Measurements from ENCODE around the gene USP8.
"Not testable (repeated sequence)": the region's sequence is repeated elsewhere in the genome, so short reads cannot be mapped to it uniquely, and the experiment has no call there.

USP8 gene

DNA sequence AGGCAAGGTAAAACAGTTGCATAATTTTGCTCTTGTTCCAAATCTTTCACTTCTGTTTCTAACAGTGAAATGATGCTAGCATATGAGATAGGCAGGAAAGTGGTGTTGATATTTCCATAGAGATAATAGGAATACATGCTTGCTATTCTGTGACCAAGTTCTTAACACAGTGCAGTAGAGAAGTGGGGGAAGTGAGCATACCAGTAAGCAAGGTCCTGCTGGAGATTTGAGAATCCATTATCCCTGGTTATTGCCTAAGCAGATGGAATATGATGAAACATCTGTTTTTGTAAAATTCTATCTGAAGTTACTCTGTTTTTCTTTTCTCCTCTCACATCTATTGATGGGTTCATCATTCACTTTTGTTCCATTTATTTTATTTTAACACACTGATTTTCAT is 28.7 kb downstream of the USP8 start:
- DNase-seq: no peak

- no peak for DNase-seq
These were observed 34.3 kb downstream of the USP8 start for GRCh38 chr15:50458348-50459112.

DNA sequence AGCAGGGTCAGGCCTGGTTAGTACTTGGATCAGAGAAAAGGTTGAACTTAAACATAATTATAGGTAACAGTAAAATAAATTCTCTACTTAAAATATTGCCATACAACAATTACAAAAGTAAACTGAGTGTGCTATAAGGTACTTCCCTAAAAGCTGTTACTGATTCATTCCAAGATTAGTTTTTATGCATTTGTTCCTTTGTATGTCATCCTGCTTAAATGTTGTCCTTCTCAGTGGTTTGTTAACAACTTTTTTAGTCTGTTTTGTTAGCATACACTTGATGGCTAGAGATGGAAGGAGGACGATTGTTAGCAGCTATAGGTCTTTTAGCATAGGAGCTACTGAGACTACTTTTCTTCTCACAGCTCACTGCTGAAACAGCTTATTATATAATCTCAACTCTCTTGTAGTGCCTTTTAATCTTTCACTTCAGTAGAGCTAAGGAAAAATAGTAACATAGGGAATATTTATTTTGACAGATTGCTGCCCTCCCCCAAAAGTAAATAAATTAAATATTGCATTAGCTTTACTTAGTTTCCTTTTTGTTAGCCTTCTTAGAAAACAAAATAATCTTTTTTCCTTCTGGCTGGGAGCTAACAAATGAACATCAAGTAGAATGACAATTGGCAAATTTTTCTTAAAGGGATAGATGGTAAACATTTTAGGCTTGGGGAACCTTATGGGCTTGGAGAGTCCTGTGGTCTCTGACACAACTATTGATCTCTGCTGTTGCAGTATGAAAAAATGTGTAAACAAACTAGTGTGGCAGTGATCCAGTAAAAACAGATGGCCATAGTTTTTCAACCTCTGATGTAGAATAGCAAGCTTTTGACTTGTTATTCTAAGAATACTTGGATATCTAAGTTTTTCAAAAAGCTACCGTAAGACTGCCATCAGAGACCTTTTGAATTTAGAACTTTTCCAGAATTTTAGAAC is 39.5 kb downstream of the USP8 start:
- no peak for DNase-seq

DNA sequence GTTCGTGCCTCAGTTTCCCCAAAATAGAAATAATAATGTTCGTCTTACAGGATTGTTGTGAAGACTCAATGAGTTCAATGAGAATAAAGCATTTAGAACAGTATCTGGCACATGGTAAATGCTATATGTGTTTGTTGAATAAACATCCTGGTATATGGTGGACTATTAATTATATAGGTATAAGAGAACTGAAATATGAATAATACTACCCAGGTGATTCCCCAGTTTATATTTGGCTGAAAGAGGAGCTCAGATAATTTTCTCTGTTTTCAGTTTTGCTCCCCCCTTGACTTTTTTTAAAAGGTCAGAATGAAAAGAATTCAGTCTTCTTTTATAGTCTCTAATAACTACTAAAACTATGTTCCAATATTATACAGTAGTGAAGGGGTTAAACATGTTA is 46.9 kb downstream of the USP8 start:
- DNase-seq: no peak

DNA sequence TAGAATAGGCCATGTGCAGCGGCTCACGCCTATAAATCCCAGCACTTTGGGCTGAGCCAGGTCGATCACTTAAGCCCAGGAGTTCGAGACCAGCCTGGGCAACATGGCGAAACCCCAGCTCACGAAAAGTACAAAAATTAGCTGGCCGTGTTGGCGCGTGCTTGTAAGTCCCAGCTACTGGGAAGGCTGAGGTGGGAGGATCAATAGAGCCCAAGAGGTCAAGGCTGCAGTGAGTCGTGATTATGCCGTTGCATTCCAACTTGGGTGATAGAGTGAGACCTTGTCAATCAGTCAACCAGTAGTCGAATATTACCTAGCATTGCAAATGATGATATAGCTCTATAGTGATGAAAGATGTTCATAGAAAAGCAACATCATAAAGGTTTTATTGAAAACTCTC is 51.9 kb downstream of the USP8 start:
- no peak for DNase-seq

GRCh38 chr15:50484781-50485180 is 60.6 kb downstream of the USP8 start:
- DNase-seq: no peak

GRCh38 chr15:50485389-50485788 is 61.2 kb downstream of the USP8 start:
- DNase-seq: no peak

GRCh38 chr15:50487287-50487686 is 63.1 kb downstream of the USP8 start:
- DNase-seq: no peak

GRCh38 chr15:50493625-50494024 is 69.4 kb downstream of the USP8 start:
- no peak for DNase-seq

- not testable (repeated sequence) for DNase-seq
These were observed 70.3 kb downstream of the USP8 start for GRCh38 chr15:50494547-50494946.

GRCh38 chr15:50496692-50497091 is 72.5 kb downstream of the USP8 start:
- DNase-seq: no peak

DNA sequence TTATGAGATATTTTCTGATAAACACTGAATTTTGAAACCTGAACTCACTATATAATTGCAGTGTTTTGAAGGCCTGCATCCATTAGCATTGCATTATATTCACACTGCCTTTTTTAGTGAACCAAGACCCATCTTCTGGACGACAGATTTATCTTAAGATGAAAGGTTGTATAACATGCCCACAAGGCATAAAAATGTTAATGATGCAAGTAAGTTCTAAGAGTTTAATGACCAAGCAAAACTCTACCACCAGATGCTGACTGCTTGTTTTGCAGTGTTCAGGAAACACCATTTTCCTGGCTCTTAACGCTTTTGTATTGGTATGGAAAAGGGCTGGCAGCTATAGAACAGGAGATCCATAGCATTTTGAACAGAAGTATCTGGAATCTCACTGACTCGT is 76.1 kb downstream of the USP8 start:
- no peak for DNase-seq

DNA sequence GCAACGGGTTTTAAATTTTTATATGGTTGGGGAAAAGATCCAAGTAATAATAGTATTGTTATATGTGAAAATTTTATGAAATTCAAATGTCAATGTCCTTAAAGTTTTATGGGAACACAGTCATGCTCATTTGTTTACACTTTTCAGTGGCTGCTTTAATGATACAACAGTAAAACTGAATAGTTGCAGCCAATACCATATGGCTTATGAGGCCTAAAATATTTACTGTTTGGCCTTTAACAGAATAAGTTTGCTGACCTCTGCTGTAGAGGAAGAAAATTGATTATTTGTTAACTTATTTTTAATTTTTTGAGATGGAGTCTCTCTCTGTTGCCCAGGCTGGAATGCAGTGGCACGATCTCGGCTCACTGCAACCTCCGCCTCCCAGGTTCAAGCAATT is 77.6 kb downstream of the USP8 start:
- no peak for DNase-seq

DNA sequence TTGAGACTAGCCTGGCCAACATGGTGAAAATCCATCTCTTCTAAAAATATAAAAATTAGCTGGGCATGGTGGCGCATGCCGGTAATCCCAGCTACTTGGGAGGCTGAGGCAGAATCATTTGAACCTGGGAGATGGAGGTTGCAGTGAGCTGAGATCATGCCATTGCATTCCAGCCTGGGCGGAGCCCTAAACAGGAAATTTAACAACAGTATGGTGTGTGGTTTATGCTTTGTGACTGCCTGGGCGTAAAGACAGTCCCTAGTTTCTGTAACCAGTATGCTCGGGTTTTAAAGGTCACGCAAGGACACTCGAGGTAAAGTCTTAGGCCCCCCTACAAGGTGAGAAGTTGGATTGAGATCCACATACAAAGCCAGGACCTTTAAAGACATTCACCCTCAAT is 78.9 kb downstream of the USP8 start:
- no peak for DNase-seq

DNA sequence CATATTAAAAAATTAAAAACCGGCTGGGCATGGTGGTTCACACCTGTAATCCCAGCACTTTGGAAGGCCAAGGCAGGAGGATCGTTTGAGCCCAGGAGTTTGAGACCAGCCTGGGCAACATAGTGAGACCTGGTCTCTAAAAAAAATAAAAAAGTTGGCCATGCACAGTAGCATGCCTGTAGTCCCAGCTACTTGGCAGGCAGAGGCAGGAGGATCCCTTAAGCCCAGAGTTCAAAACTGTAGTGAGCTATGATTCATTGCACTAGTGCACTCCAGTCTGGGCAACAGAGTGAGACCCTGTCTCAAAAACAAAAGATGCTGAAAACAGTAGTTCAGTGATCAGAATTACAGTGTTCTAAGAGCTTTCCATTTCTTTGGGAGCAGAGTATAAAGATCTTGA is 81.5 kb downstream of the USP8 start:
- DNase-seq: not testable (repeated sequence)

GRCh38 chr15:50506121-50506520 is 81.9 kb downstream of the USP8 start:
- DNase-seq: no peak

DNA sequence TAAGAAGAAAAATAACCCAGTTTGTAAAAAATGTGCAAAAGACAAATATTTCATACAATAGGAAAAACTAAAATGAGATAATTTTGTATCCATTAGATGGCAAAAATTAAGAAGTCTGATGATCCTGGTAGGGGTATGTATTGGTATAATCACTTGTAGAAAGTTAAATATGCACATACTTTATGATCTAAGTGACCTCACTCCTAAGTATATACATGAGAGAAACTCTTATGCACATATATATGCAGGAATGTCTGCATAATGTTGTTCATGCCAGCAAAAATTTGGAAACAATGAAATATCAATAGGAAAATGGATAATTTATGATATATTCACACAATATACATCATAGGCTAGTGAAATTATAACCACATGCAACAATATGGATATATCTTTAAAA is 88.8 kb downstream of the USP8 start:
- DNase-seq: no peak

- no peak for DNase-seq
These were observed 95.7 kb downstream of the USP8 start for GRCh38 chr15:50519740-50520425.

- DNase-seq: no peak
These were observed 99.6 kb downstream of the USP8 start for GRCh38 chr15:50523851-50524251.

DNA sequence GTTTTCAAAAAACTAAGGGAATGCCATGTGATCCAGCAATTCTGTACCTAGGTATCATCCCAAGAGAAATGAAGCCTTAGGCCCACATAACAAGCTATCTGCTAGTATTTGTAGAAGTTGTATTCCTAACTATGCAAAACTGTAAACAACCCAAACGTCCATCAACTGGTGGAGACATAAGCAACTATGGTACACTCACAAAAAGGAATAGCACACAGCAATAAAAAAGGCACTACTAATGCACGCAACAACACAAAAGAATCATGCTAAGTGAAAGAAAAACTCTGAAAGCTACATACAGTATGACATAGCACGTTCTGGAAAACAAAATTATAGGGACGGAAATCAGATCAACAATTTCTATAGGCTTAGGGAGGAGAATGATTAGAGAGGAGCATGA is 107.0 kb downstream of the USP8 start:
- DNase-seq: no peak

GRCh38 chr15:50531766-50532165 is 107.6 kb downstream of the USP8 start:
- DNase-seq: no peak

GRCh38 chr15:50542887-50543210 is 118.6 kb downstream of the USP8 start:
- DNase-seq: no peak

DNA sequence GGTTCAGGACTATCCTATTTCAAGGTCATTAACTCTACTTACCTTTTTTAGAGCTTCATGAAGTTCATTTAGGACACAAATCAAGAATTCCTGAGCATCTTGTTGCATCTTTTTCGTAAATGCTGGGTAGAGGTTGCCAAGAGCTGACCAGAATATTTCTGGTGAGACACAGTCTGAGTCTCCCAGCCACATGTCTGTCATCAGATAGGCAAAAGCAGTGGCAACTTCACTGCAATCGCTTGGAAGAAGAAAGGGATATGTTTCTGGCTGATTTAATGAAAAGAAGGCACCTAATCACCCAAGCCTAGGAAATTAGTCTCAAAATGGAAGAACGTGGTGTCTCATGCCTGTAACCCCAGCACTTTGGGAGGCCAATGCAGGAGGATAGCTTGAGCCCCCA is 119.4 kb downstream of the USP8 start:
- no peak for DNase-seq

DNA sequence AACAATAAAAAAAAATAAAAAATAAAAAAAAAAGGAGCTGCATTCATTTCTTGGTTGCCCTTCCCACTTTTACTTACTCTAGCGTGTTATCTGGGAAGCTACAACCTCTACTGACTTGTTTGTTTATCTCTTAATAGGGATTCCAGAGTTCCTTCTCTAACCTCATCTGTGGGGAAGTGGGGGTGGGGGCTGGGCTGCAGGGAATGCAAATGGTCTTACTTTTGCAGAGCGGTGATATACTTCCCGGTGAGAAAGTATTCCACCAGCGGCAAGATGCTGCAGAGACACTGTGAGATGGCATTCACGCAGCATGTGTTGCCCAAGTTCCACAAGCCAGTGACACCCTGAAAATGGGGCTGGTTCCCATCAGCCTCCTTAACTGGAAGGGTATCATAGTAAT is 120.2 kb downstream of the USP8 start:
- DNase-seq: no peak
